ENCODE data around the gene EXD3.

Gene EXD3

DNA sequence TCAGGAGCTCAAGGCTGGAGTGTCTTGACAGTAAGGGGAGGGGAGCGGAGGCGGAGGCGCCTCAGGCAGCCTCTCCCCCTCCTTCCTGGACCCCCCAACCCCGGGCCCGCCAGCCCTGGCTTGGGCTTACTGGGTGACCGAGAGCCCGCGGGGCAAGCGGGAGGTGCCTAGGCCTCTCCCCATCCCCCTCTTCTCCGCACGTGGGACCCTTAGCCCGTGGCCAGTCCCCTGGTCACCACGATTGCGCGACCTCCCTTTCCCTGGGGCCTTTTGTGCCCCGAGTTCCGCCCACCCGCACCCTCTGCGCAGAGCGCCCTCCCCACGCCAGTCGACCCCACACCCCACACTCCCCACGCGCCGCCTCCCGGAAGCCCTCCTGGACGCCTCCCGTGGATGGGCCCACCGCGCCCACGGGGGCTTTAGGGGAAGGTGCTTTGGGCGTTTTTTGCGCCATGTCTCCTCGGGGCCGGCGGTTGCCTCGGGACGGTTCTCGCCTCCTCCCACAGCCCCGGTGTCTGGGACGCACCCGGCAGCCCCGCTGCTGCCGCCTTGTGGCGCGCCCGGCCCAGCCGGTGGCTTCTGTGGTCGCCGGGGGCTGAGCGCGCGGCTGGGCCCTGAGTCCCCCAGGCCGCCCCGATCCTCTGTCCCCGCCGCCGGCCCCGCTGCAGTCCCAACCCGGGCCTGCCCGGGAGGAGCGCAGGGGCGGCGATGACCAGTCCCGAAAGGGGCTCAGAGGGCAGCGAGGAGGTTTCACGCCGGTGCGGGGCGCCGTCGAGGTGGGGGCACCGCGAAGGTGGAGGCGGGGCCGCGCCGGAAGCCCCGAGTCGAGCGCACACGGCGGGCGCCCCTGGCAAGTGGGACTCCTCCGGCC, 142.3 kb downstream of the EXD3 start:
- DNase-seq = no peak

DNA sequence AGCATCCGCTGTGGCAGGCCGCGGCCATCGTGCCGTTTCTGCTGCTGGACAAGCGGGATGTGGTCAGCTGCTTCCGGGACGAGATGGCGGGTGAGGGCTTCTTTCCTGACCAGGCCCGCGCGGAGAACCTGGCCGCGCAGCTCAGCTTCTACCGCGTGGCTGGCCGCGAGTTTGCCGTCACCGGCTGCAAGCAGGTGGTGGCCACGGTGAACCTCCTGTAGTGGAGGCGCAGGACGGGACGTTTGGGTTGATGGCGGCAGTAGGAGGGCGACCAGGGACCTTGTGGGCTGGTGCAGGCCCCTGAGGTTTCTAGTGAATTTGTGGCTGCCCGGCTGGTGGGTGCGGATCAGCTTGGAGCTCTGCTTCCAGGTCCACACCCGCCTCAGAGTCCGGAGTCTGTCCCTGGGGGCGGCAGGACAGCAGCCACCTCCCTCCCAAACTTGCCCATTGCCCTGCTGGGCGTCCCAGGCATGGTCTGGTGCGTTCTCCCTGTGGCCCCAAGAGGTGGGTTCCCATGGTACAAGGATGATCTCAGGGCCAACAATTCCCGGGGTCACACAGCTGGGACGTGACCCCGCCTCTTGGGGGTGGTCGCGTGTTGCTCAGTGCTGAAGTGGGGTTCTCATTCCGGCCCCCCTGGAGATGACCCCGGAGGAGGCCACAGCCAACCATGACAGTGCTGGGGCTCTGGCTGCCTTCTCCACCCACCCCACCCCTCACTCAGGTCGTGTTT, 143.1 kb downstream of the EXD3 start:
- DNase-seq = no peak

DNA sequence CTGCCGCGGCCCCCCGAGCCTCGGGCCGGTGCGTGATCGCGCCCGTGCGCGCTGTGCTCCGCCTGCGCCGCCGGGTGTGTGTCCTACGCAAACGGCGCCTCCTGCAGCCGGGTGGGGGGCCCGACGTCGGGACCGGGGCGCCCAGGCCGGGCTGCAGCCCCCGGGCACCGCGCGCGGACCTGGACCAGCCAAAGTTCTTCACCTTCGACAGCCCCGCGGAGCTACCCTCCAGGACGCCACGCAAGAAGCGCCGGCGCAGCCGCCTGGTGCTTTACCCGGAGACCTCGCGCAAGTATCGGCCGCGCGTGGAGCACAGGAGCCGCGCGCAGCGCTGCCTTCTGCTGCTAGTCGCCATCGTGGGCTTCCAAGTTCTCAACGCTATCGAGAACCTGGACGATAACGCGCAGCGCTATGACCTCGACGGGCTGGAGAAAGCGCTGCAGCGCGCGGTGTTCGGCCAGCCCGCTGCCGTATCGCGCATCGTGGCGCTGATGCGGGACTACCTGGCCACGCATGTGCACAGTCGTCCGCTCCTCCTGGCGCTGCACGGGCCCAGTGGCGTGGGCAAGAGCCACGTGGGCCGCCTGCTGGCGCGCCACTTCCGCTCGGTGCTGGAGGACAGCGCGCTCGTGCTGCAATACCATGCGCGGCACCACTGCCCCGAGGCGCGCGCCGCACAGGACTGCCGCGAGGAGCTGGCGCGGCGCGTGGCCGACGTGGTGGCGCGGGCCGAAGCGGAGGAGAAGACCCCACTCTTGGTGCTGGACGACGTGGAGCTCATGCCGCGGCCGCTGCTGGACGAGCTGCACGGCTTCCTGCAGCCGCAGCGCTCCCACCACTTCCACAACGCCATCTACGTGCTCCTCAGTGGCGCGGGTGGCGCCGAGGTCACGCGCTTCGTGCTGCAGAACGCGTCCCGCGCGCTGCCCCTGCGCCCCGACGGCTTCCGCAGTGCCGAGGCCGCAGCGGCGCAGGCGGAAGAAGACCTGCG, 143.9 kb downstream of the EXD3 start:
- no peak for DNase-seq

DNA sequence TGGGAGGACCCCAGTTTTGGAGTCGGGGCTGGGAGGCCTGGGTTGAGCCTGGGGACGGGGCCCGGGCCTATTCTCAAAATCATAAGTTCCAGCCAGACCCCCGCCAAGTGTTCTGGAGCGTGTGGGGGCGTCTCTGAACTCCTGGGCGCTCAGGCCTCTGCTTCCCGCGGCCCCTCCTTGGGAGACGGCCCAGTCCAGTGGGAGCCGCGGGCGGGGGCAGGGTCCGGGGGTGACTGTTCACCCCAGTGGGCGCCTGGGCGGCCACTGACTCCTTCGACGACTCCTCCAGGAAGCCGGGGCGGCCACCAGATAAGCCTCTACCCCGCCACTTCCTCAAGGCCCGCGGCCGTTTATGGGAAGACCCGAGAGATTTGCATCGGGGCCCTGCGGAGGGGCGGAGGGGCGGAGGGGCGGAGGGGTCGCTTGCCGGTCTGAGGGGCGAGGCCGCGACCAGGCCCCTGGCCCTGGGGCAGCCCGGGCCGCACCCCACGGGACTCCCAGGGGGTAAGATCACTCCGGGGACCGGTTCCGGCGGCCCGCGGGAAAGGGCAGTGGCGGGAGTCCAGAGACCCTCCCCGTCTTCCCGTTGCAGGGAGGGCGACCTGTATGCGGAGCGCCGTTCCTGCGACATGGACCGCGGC, 144.8 kb downstream of the EXD3 start:
- no peak for DNase-seq

DNA sequence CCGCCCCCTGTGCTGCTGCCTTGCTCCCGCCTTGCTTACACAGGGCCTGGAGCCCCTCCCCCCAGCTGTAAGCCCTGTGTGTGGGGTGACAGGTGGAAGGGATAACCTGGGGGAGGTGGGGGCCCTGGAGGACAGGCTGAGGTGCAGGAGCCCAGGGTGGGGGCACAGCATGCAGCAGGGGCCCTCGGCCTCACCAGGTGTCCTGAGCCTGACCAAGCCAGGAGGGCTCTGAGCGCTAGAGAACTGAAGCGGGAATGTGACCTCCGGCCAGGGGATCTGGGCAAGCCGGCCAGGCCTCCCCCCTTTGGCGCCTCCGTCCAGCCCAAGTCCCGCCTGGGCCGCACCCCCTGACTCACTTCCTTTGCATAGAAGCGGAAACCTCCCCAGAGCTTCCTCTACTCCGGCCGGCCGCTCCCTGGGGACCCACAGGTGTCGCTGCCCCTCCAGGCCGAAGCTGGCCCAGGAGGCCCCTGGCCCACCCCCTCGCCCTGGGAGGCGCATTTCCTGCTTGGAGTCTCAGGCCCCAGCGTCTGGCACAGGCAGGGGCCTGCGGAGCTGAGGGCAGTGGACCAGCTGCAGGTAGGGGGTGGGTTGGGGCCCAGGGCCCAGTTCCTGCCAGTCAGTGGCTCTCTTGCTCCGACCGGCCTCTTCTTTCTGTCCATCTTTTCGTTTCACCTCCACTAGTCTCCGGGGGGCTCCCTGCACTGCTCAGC, 145.5 kb downstream of the EXD3 start, which contains the start of gene TOR4A:
TSS of gene TOR4A (plus strand) at position 398 of the 713 bp plus-strand sequence. CDS start 964 bp downstream, outside the sequence.
- peak; percentile 65 to 72 for DNase-seq

DNA sequence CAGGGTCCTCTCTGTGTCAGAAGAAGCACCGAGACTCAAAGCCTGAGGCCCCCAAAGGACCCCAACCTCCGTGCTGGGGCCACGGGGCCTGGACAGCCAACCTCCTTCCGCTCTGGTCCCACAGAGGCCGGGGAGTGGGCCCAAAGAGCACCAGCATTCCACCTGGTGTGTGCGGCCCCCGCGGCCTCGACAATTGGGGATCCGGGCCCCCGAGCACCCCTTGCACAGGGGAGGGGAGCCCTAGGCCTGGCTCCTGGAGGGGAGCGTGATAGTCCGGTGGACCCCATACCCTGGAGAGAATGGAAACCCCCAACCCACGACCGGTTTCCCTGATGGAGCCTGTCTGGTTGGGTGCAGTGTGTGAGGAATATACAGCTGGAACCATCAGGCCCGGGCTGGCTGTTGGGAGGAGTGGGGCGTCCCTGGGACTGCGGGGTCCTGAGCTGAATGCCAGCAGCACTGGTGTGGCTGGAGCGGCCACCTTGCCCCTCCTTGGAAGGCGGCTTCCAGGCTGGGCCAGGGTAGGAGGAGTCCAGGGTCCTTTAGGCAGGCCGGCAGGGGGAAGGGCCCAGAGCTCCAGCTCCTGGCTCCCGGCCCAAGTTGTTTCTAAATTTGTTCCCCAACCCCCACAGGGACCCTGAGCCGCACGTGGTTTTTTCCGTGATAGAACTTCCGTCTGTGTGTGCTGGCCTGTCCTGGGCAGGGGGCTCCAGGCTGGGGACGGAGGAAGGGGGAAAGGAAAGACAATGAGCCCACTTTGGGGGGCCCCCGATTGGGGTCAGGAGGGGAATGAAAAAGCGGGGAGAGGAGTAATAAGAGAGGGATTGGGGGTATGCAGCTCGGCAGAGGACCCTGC, 146.3 kb downstream of the EXD3 start:
- peak in 1 of 2 experiments; percentile 25 for DNase-seq

DNA sequence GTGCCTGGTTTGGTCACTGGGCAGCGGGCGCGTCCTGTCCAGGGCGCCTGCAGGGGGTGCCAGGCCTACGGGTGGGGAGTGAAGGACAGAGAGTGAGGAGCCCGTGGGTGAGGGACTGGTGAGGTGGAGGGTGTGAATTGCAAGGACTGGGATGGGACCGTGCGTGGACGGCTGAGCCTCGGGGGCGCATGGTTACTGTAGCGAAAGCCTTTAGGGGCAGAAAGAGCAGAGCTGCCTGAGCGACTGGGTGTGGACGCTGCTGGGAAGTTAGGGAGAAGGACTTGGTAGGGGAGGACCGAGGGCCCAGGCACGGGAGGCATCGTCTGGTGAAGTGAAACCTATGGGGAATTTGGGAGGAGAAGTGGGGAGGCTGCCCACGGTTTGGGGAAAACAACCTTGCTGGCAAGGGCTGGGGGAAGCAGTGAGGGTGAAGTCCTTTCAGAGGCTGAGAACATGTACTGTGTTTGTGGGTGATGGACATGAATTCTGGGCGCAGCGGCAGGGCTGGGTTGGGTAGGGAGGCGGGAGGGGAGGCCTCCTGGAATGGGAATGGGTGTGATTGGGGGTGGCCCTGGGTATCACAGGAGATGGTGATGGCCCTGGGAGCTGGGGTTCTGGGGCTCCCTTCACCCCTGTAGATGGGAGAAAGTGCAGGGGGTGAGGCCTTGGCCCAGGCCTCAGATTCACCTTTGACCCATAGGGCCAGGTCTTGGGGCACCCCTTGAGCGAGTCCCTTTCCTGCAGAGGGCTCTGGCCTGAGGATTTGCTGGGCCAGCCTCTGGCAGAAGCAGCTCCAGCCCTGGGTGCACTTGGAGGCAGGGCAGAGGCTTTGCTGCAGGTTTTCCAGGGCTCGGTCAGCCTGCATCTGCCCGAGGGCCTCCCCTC, 147.1 kb downstream of the EXD3 start:
- peak in 1 of 2 experiments; percentile 26 for DNase-seq

DNA sequence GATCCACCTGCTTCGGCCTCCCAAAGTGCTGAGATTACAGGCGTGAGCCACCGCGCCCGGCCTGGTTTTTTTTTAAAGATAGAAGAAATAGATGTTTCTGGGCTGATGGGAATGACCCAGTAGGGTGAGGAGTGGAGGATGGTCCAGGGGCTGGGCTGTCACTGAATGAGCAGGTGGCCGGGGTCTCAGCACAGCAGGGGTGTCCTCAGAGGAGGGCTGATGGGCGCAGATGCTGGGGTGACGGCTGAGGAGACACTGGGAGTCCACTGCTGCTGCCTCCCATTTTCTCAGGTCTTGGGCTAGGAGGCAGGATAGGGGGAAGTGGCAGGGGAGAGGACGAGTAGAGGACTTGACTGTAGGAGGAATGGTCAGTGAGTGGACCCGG, 147.8 kb downstream of the EXD3 start:
- DNase-seq = no peak

DNA sequence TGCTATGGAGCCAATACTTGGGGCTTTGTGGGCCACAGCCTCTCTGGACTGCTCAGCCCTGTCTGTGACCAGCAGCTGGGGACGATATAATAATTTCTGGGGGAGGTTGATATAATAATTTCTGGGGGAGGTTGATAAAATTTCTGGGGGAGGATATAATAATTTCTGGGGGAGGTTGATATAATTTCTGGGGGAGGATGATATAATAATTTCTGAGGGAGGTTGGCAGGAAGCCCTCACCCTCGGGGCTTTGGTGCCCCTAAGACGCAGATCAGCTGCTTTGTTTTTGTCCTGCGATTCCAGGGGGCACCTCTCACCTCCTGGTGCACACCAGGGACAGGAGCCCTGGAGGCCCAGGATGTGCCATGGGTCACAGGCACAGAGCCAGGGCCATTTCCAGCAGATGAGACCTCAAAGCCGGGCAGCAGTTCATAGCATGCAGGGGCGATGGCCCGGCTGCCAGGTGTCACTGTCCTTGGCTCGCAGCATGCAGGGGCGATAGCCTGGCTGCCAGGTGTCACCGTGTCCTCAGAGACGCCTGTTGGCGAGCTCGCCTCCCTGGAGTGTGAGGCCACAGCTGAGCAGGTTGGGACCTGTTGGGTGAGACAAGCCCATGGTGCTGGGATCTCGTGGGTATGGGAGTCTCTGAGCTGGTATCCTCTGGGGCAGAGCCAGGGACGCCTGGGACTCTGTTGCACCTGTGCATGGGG, 149.2 kb downstream of the EXD3 start:
- no peak for DNase-seq

DNA sequence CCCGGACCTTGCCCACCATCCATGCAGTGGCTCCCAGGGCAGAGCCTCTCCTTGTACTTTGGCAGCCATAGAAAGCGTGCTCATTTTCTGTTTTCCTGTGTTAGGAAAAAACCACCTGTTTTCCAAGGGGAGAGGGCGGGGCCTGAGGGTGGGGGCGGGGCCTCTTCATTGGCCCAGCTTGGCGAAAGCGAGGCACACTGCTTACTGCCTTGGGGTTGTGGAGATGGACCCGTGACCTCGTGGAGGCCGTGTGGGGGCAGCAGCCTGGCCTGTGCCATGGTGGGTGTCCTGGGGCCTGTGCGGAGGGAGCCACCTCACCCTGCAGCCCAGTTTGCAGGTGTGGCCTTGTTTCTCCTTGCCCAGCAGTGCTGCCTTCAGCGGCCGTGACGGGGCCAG, 149.9 kb downstream of the EXD3 start:
- no peak for DNase-seq

DNA sequence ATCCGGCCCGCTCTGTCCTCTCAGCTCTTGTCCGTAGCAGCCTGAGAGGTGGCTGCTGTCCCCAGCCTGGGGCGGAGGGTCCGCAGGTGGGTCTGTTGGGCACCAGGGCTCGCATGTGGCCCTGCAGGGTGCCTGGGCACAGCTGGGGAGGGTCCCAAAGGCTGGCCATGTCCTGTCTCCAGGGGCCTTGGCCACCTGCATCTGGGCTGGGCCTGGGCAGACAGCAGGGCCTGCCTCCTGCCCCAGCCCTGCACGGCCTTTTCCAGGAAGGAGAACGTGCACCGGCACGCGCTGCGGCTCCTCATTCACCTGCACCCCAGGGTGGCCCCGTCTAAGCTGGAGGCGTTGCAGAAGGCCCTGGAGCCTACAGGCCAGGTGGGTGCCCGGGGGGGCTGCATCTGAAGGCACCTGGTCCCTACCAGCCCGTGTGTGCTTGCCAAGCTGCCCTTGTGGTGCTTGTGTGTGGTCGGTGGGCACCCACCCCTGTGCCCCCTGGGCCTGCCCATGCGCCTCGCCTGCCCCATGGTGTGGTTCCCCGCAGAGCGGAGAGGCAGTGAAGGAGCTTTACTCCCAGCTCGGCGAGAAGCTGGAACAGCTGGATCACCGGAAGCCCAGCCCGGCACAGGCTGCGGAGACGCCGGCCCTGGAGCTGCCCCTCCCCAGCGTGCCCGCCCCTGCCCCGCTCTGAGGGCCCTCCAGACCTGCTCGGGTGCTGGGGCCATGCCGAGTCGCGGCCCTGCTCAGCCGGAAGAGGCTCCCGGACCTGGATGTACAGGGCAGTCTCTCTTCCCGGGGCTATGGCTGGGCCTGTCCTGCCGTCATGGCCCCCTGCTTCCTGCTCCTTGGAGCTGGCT, 150.5 kb downstream of the EXD3 start:
- DNase-seq = no peak

DNA sequence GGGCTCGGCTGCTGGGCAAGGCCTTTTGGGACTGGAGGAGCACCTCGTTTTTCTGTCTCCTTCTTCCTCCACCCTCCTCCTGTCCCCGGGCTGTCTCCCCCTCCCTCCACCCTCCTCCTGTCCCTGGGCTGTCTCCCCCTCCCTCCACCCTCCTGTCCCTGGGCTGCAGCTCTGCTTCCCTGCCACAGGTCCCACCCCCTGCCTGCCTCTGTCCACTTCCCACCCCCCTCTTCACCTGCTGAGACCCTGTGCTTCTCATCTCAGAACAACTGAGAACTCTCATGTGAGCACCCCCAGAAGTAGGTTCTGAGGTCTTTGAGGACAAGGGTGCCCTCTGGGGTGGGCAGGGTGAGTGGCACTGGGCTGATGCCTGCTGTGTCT, 151.3 kb downstream of the EXD3 start:
- DNase-seq = no peak

DNA sequence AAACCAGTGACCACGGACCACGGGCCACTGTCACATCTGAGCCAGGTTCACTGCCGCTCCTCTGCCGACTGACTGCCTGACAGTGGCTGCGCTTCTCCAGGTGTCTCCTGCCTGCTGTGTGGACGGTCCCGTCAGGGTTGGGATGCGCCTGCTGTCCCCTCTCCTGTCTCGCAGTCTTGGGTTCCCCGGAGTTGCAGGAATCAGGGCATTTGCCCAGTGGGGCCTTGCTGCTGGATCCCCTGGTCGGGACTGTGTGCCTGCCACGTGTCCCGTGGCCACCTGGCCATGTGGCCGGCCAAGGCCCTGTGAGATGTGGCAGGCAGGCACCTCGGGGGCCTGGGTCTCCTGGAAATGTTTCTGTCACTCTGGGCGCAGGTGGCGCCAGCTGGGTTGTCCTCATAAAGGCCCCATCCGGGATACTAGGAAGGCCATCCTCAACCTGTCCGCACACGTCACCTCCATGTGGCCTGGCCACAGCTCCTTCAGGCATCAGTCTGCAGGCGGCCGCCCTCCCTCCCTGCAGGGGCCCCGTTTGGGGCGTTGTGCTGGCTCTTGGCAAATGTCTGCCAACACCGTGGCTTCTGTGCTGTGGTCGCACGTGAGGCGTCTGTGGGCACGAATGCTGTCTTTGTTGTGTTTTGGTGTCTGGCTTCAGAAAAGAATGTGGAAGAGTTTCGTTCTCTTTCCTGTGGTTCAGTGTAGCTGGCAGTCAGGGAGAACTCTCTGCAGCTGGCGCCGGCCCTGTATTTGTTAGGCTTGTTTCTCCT, 151.8 kb downstream of the EXD3 start:
- peak in 1 of 2 experiments; percentile 47 for DNase-seq

DNA sequence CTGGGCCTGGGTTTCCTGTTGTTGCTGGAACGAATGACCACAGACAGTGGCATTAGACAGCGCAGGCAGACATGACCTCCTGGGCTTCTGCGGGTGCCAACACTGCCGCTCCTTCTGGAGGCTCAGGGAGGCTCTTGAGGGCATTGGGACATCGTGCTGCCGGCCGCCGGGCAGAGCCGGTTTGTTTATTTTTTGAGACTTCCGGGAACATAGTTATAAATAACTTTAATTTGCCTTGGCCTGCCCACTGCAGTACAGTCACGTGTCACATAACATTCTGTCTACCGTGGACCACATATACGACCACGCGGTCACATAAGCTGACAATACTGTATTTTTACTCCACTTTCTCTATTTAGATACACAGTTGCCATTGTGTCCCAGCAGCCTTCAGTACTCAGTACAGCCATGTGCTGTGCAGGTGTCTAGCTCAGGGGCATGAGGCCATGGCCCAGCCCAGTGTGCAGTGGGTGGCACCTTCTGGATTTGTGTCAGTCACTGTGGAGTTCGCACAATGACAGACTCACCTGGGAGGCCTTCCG, 153.7 kb downstream of the EXD3 start:
- no peak for DNase-seq

DNA sequence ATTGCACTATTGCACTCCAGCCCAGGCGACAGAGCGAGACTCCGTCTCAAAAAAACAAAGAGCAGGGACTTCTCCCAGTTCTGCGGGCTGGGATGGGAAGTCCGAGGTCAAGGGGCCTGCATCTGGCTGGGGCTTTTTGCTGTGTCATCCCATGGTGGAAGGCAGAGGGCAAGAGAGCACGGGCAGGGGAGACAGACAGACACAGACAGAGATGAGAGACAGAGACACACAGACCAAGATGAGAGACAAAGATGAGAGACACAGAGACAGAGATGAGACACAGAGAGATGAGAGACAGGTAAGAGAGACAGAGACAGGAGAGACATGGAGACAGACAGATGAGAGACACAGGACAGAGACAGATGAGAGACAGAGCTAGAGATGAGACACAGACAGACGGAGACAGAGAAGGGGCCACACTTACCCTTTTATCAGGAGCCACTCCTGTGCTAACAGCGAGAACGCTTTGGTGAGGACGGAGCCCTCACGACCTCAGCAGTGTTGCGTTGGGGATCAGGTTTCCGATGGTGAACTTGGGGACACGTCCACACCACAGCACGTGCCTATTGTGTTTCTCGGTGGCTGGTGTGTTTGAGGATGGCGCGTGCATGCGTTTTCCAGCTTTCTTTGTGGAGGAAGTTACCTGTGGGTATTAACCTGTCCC, 154.3 kb downstream of the EXD3 start:
- DNase-seq = no peak

DNA sequence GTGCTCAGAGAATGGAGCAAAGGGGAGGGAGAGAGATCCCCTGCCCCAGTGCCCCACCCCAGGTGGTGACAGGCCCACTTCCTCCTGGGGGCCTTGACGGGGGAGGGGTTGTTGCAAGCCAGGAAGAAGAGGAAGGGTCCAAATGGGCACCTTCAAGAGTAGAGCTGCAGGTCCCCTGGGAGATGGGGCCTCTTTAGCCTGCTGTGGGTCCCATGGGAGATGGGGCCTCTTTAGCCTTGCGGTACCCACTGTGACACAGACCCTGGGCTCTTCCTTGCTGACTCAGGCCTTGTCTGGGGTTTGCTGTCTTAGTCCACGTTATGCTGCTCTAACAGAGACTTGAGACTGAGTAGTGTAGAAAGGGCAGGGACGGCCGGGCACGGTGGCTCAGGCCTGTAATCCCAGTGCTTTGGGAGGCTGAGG, 155.0 kb downstream of the EXD3 start:
- no peak for DNase-seq

Measured in activated T-cell treated with anti-CD3 and anti-CD28 coated beads, Interleukin-2, amount 50 U/mL, for 48 hours (primary cell).